Activated CD8-positive, alpha-beta T cell treated with anti-CD3 and anti-CD28 coated beads for 36 hours (primary cell): ENCODE data around the gene LRIG1. TPM values are rescaled to one million over a fixed set of nuclear protein-coding genes. Genes with fewer than 3 reads are reported as not detected.

ENCODE experiments used
- ATAC-seq: fragments of 200-7000 bp; cut with Tn5 transposase; one replicate; pipeline ENCODE4 v1.10.0; 2021; ENCODE audit warnings: mild to moderate bottlenecking, moderate library complexity
- CTCF ChIA-PET: fragments of 350-600 bp; sonication (Branson Sonifier 250); formaldehyde crosslinking; loops from one replicate; lab custom pipeline; 2021; ENCODE audit warnings: antibody characterized with exemption; lab: Charles Lee
- POLR2A ChIA-PET: fragments of 350-600 bp; sonication (Branson Sonifier 250); formaldehyde crosslinking; loops from one replicate; lab custom pipeline; 2021; ENCODE audit warnings: antibody characterized with exemption; lab: Charles Lee
- DNase-seq: peaks from one replicate; pipeline ENCODE4 v3.0.0-alpha.2; 2020
- H3K27ac Mint-ChIP-seq: one replicate; pipeline ENCODE4 v1.8.0; 2021; ENCODE audit warnings: mild to moderate bottlenecking, mixed read lengths
- H3K27me3 Mint-ChIP-seq: one replicate; pipeline ENCODE4 v1.8.0; 2021; ENCODE audit warnings: mixed read lengths
- H3K36me3 Mint-ChIP-seq: one replicate; pipeline ENCODE4 v1.8.0; 2021; ENCODE audit warnings: low read depth, mixed read lengths
- H3K4me1 Mint-ChIP-seq: one replicate; pipeline ENCODE4 v1.8.0; 2021; ENCODE audit warnings: low read depth, mixed read lengths
- H3K4me3 Mint-ChIP-seq: one replicate; pipeline ENCODE4 v1.8.0; 2021; ENCODE audit warnings: mild to moderate bottlenecking, moderate library complexity, mixed read lengths
- H3K9me3 Mint-ChIP-seq: one replicate; pipeline ENCODE4 v1.8.0; 2021; ENCODE audit warnings: mixed read lengths
- CTCF ChIP-seq: fragments of 200-600 bp; IDR thresholded peaks from one replicate; pipeline ENCODE4 v1.8.0; 2022; ENCODE audit warnings: antibody characterized with exemption, mild to moderate bottlenecking
- intact Hi-C: fragments of 100-400 bp; cut with micrococcal nuclease; formaldehyde crosslinking; loops from one replicate; pipeline ENCODE4 v1.10.0; 2022
- total RNA-seq, 2 experiments: library from RNA; stranded (reverse); gene quantifications; one replicate each; pipeline ENCODE4 v1.2.3, GENCODE V29; 2021

LRIG1 gene
- total RNA-seq, 2 experiments from 2014 or later, result 12.7 to 13.0 TPM

GRCh38 chr3:66406163-66406562 is 94.7 kb downstream of the LRIG1 start:
- no peak overlapping the region for H3K27ac Mint-ChIP-seq
- H3K27me3 Mint-ChIP-seq, result no peaks in the 10 kb centered on the region
- peaks cover 3% of the 10 kb centered on the region for H3K36me3 Mint-ChIP-seq
- TF ChIP-seq CTCF, result no peak
- DNase-seq (no peak), ATAC-seq (no peak)
- no peaks in the 10 kb centered on the region for H3K9me3 Mint-ChIP-seq
- peaks cover 2% of the 10 kb centered on the region for H3K4me1 Mint-ChIP-seq
- CTCF ChIA-PET, result interaction anchor here (0.6 to 6.7 kb wide), 4 partner anchors 103 to 416 kb away, joined by 3 to 40 read pairs (median 24); no protein-coding TSS in a partner anchor
- intact Hi-C loops, result loop anchor here (2.0 to 5.0 kb wide), 2 partner anchors 96 to 411 kb away; partner anchors contain the start of gene LRIG1
- H3K4me3 Mint-ChIP-seq, result no peak overlapping the region
- POLR2A ChIA-PET, result no interaction called here

DNA sequence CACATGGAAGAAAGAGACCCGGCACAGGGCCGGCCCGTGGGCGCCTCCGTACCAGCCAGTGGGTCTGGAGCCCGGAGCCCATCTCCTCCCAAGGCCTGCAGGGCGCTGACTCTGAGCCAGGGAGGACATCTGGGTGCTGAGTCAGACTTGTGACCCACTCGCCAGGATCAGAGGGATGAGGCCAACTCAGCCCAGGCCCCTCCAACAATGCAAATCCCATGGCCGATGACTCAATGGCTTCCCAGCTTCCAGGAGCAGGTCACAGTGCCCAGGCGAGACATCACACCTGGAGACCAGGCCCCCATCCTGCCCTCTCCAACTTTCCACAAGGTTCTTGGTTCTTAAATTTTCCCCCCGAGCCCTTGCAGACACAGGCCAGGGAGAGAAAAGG is 95.1 kb downstream of the LRIG1 start:
- no peak for ATAC-seq
- Mint-ChIP-seq H3K36me3 (peaks cover 3% of the 10 kb centered on the region), H3K27me3 (no peaks in the 10 kb centered on the region), H3K9me3 (no peaks in the 10 kb centered on the region), H3K4me3 (no peak overlapping the region), H3K27ac (no peak overlapping the region), H3K4me1 (peaks cover 2% of the 10 kb centered on the region)
- POLR2A ChIA-PET, result no interaction called here
- TF ChIP-seq CTCF, result no peak
- intact Hi-C loops, result loop anchor here (2.0 to 5.0 kb wide), 2 partner anchors 97 to 411 kb away; partner anchors contain the start of gene LRIG1
- CTCF ChIA-PET, result interaction anchor here (0.6 to 6.7 kb wide), 3 partner anchors 127 to 417 kb away, joined by 3 to 38 read pairs (median 6); no protein-coding TSS in a partner anchor
- no peak for DNase-seq

DNA sequence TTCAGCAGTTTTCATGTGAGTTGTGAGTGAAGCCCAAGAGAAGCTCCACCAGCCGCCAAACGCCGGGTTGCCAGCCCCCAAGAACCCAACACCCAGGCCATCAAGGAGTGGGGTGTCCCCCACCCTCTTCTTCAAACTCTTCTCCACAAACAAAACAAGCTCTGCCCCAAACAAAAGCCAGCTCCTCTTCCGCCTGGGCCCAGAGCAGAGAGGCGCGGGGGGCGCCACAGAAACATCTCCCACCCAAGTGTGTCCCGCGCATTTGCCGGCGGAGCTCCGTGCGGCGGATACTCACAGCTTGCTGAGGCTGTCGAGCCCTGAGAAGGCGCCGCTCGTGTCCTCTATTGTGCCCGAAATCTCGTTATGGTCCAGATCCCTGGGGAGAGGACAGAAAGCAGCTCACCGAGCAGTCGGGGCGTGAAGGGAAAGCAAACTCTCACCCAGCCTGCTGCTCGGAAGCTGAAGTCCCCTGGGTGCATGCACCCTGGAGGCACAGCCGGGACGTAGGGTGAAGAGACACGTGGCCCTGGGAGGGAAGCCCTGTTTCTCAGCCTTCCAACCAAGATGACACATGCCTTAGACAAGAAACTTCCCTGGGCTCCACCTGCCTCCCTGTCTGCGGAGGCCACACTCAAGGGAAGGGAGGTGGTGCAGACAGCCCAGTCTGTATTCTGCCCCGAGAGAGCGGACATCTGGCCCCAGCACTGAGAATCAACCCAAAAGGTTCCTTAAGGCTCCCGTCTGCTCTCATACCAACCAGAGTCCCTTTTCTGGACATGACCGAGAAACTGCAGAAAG is 95.7 kb downstream of the LRIG1 start:
- no peaks in the 10 kb centered on the region for H3K9me3 Mint-ChIP-seq
- ATAC-seq, result no peak
- ChIA-PET POLR2A (no interaction called here), CTCF (interaction anchor here (1.6 to 6.7 kb wide), 2 partner anchors 151 to 417 kb away, joined by 6 to 38 read pairs; no protein-coding TSS in a partner anchor)
- intact Hi-C loops, result loop anchor here (5.0 kb wide), 1 partner anchor 97 kb away; the partner anchor contains the start of gene LRIG1
- no peak overlapping the region for H3K27ac Mint-ChIP-seq
- peaks cover 2% of the 10 kb centered on the region for H3K4me1 Mint-ChIP-seq
- TF ChIP-seq CTCF, result no peak
- H3K4me3 Mint-ChIP-seq, result no peak overlapping the region
- peaks cover 1% of the 10 kb centered on the region for H3K36me3 Mint-ChIP-seq
- H3K27me3 Mint-ChIP-seq, result no peaks in the 10 kb centered on the region
- no peak for DNase-seq

DNA sequence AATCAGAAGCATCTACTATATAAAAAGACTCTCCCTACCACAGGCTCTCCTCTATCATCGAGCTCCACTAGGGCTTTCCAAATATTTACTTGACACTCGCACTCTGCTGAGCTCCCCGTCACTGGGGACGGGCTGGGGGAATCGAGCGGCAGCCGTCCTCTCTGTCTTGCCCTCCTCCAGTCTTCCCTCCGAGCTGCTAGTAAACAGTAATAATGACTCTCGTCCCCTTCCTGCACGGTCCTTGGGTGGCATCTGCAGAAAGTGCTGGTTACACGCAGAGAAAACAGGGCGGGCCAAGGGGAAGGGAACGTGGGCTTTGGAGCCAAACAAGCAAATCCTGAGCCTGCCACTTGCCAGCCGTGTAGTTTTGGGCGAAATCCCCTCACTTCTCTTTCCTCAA is 96.6 kb downstream of the LRIG1 start:
- CTCF ChIA-PET, result interaction anchor here (1.6 to 6.7 kb wide), 2 partner anchors 150 to 418 kb away, joined by 6 to 38 read pairs; no protein-coding TSS in a partner anchor
- peaks cover 2% of the 10 kb centered on the region for H3K4me1 Mint-ChIP-seq
- H3K36me3 Mint-ChIP-seq, result peaks cover 1% of the 10 kb centered on the region
- ATAC-seq, result no peak
- POLR2A ChIA-PET, result no interaction called here
- H3K27me3 Mint-ChIP-seq, result no peaks in the 10 kb centered on the region
- no peak overlapping the region for H3K27ac Mint-ChIP-seq
- intact Hi-C loops, result no loop called here
- DNase-seq, result no peak
- H3K9me3 Mint-ChIP-seq, result no peaks in the 10 kb centered on the region
- no peak for TF ChIP-seq CTCF
- H3K4me3 Mint-ChIP-seq, result no peak overlapping the region
